Ramos (cell line): ENCODE results near the gene MOB3C.

Experiments used
- in situ Hi-C: fragments of 300-500 bp; cut with MboI; formaldehyde crosslinking; loops from one replicate; pipeline ENCODE4 v1.14.3; 2022; ENCODE audit warnings: low sequenced_read_pairs; ENCODE audit not compliant: unreplicated experiment

MOB3C gene

GRCh38 chr1:46639547-46639946, 22.9 kb upstream of the MOB3C start:
- in situ Hi-C loops, result no loop called here

GRCh38 chr1:46638921-46639320, 22.3 kb upstream of the MOB3C start:
- in situ Hi-C loops, result no loop called here

- in situ Hi-C loops, result no loop called here
Observed at GRCh38 chr1:46637444-46638083, 21.0 kb upstream of the MOB3C start.

- in situ Hi-C loops, result no loop called here
Observed at GRCh38 chr1:46635205-46635604, 18.6 kb upstream of the MOB3C start.

- in situ Hi-C loops, result no loop called here
Observed at GRCh38 chr1:46630719-46631118, 14.1 kb upstream of the MOB3C start.

- in situ Hi-C loops, result no loop called here
Observed at GRCh38 chr1:46623743-46624644, 7.4 kb upstream of the MOB3C start.

- in situ Hi-C loops, result no loop called here
Observed at GRCh38 chr1:46622344-46622743, 5.7 kb upstream of the MOB3C start.

GRCh38 chr1:46621930-46622329, 5.3 kb upstream of the MOB3C start:
- in situ Hi-C loops, result no loop called here

- in situ Hi-C loops, result no loop called here
Observed at GRCh38 chr1:46619656-46620258, 3.1 kb upstream of the MOB3C start.

GRCh38 chr1:46618754-46619415, 2.3 kb upstream of the MOB3C start:
- in situ Hi-C loops, result no loop called here

- in situ Hi-C loops, result no loop called here
Observed at GRCh38 chr1:46617833-46618232, 1.2 kb upstream of the MOB3C start.

GRCh38 chr1:46617108-46617800, 643 bp upstream of the MOB3C start:
- in situ Hi-C loops, result no loop called here

GRCh38 chr1:46615735-46616134, 876 bp downstream of the MOB3C start:
- in situ Hi-C loops, result no loop called here

GRCh38 chr1:46615088-46615487, 1.5 kb downstream of the MOB3C start:
- in situ Hi-C loops, result no loop called here

GRCh38 chr1:46614604-46614984, 2.0 kb downstream of the MOB3C start:
- in situ Hi-C loops, result no loop called here

- in situ Hi-C loops, result no loop called here
Observed at GRCh38 chr1:46613661-46614603, 2.7 kb downstream of the MOB3C start.

- in situ Hi-C loops, result no loop called here
Observed at GRCh38 chr1:46612937-46613660, 3.5 kb downstream of the MOB3C start.

- in situ Hi-C loops, result no loop called here
Observed at GRCh38 chr1:46611691-46612221, 4.9 kb downstream of the MOB3C start.
